Measurements from ENCODE around the gene TTC22. TPM values are rescaled to one million over a fixed set of nuclear protein-coding genes. Genes with fewer than 3 reads are reported as not detected.

The TTC22 gene
- total RNA-seq, 1 donor, result not detected

- TF ChIP-seq CTCF (IDR thresholded peaks at IDR 0.05; ENCODE audit: insufficient read depth, low read depth, low read length), result no peak
- DNase-seq (ENCODE audit: low read depth), result no peak
- H3K4me3 ChIP-seq (ENCODE audit: low read depth, low read length), result no peak overlapping the region
These were observed 41.2 kb upstream of the TTC22 start for GRCh38 chr1:54842206-54842915.

- no peak overlapping the region for H3K4me3 ChIP-seq (ENCODE audit: low read depth, low read length)
- TF ChIP-seq CTCF (IDR thresholded peaks at IDR 0.05; ENCODE audit: insufficient read depth, low read depth, low read length), result no peak
- DNase-seq (ENCODE audit: low read depth), result no peak
These were observed 38.7 kb upstream of the TTC22 start for GRCh38 chr1:54839824-54840223.

GRCh38 chr1:54838565-54839180, 37.5 kb upstream of the TTC22 start:
- TF ChIP-seq CTCF (IDR thresholded peaks at IDR 0.05; ENCODE audit: insufficient read depth, low read depth, low read length), result no peak
- DNase-seq (ENCODE audit: low read depth), result no peak
- H3K4me3 ChIP-seq (ENCODE audit: low read depth, low read length), result no peak overlapping the region

GRCh38 chr1:54837002-54837853, 36.1 kb upstream of the TTC22 start:
- H3K4me3 ChIP-seq (ENCODE audit: low read depth, low read length), result no peak overlapping the region
- no peak for TF ChIP-seq CTCF (IDR thresholded peaks at IDR 0.05; ENCODE audit: insufficient read depth, low read depth, low read length)
- DNase-seq (ENCODE audit: low read depth), result no peak

- no peak overlapping the region for H3K4me3 ChIP-seq (ENCODE audit: low read depth, low read length)
- DNase-seq (ENCODE audit: low read depth), result no peak
- no peak for TF ChIP-seq CTCF (IDR thresholded peaks at IDR 0.05; ENCODE audit: insufficient read depth, low read depth, low read length)
These were observed 35.5 kb upstream of the TTC22 start for GRCh38 chr1:54836594-54836993.

- DNase-seq (ENCODE audit: low read depth), result no peak
- no peak for TF ChIP-seq CTCF (IDR thresholded peaks at IDR 0.05; ENCODE audit: insufficient read depth, low read depth, low read length)
- H3K4me3 ChIP-seq (ENCODE audit: low read depth, low read length), result no peak overlapping the region
These were observed 34.8 kb upstream of the TTC22 start for GRCh38 chr1:54835970-54836369.

All from fibroblast of villous mesenchyme (primary cell).